ENCODE data around the gene RIT2.

DNA sequence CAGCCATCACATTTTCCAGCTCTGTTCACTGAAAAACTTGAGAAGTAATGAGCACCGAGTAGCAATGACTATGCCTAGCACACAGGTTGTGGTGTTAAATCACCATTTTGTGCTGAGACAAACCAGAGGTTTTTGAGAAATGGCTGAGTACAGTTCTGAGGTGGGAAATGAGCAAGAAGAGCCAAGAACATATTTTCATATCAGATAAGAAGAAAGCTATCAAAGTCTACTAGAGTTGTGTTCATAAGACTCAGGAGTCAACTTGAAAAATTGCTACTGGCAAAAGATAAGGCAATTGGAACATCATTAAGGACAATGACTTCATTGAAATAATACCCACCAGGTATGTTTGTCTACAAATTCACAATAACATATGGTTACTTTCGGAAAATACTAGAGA, 108.1 kb downstream of the RIT2 start:
- no peak for TF ChIP-seq POLR2A (IDR thresholded peaks at IDR 0.05)
- TF ChIP-seq, protein P1, sequence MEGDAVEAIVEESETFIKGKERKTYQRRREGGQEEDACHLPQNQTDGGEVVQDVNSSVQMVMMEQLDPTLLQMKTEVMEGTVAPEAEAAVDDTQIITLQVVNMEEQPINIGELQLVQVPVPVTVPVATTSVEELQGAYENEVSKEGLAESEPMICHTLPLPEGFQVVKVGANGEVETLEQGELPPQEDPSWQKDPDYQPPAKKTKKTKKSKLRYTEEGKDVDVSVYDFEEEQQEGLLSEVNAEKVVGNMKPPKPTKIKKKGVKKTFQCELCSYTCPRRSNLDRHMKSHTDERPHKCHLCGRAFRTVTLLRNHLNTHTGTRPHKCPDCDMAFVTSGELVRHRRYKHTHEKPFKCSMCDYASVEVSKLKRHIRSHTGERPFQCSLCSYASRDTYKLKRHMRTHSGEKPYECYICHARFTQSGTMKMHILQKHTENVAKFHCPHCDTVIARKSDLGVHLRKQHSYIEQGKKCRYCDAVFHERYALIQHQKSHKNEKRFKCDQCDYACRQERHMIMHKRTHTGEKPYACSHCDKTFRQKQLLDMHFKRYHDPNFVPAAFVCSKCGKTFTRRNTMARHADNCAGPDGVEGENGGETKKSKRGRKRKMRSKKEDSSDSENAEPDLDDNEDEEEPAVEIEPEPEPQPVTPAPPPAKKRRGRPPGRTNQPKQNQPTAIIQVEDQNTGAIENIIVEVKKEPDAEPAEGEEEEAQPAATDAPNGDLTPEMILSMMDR (IDR thresholded peaks at IDR 0.05): no peak
